ENCODE data around the gene KCNK6.
A peak's percentile ranks its signal among the peaks of the same experiment; 100 is the strongest.

KCNK6 gene

GRCh38 chr19:38308926-38309614 is 10.6 kb upstream of the KCNK6 start:
- DNase-seq (ENCODE audit: low spot score in 2 of 2) = no peak
- no peaks in the 10 kb centered on the region for H3K9me3 Mint-ChIP-seq
- H3K36me3 Mint-ChIP-seq = peaks cover 20% of the 10 kb centered on the region
- no peak for ATAC-seq
- no peak overlapping the region for H3K4me3 Mint-ChIP-seq
- H3K4me1 Mint-ChIP-seq = peaks cover 14% of the 10 kb centered on the region
- H3K27ac Mint-ChIP-seq = no peak overlapping the region

GRCh38 chr19:38309615-38310278 is 9.9 kb upstream of the KCNK6 start:
- peaks cover 20% of the 10 kb centered on the region for H3K36me3 Mint-ChIP-seq
- ATAC-seq = no peak

GRCh38 chr19:38310279-38310670 is 9.4 kb upstream of the KCNK6 start:
- ATAC-seq (no peak), DNase-seq (ENCODE audit: low spot score in 2 of 2) (no peak)
- Mint-ChIP-seq H3K9me3 (no peaks in the 10 kb centered on the region), H3K4me3 (no peak overlapping the region), H3K36me3 (peaks cover 26% of the 10 kb centered on the region), H3K4me1 (peaks cover 14% of the 10 kb centered on the region), H3K27ac (peak overlapping the region; percentile 17)

More at GRCh38 chr19:38309615-38310278, 9.9 kb upstream of the KCNK6 start:
- no peaks in the 10 kb centered on the region for H3K9me3 Mint-ChIP-seq
- DNase-seq (ENCODE audit: low spot score in 2 of 2) = no peak
- H3K4me1 Mint-ChIP-seq = peaks cover 14% of the 10 kb centered on the region
- no peak overlapping the region for H3K27ac Mint-ChIP-seq
- H3K4me3 Mint-ChIP-seq = no peak overlapping the region

GRCh38 chr19:38310986-38311385 is 8.7 kb upstream of the KCNK6 start:
- H3K4me3 Mint-ChIP-seq = no peak overlapping the region
- DNase-seq (ENCODE audit: low spot score in 2 of 2) (no peak), ATAC-seq (no peak)
- no peaks in the 10 kb centered on the region for H3K9me3 Mint-ChIP-seq
- H3K36me3 Mint-ChIP-seq = peaks cover 27% of the 10 kb centered on the region
- peaks cover 14% of the 10 kb centered on the region for H3K4me1 Mint-ChIP-seq
- H3K27ac Mint-ChIP-seq = peak overlapping the region; percentile 17

GRCh38 chr19:38315657-38316476 is 3.8 kb upstream of the KCNK6 start, which contains the start of gene YIF1B:
Gene YIF1B (minus strand): TSS chr19:38315947. CDS start chr19:38315917, 30 bp downstream.
- peaks cover 41% of the 10 kb centered on the region for H3K4me1 Mint-ChIP-seq
- DNase-seq (ENCODE audit: low spot score in 2 of 2) (peak; percentile 94 to 96), ATAC-seq (peak; percentile 93)
- no peaks in the 10 kb centered on the region for H3K9me3 Mint-ChIP-seq
- peaks cover 6% of the 10 kb centered on the region for H3K36me3 Mint-ChIP-seq
- H3K27ac Mint-ChIP-seq = peak within 1 kb of the TSS; percentile 81
- peak within 1 kb of the TSS; percentile 83 for H3K4me3 Mint-ChIP-seq

GRCh38 chr19:38316477-38317067 is 3.1 kb upstream of the KCNK6 start:
- H3K4me1 Mint-ChIP-seq = peaks cover 47% of the 10 kb centered on the region
- peaks cover 6% of the 10 kb centered on the region for H3K36me3 Mint-ChIP-seq
- H3K9me3 Mint-ChIP-seq = no peaks in the 10 kb centered on the region
- ATAC-seq = no peak
- DNase-seq (ENCODE audit: low spot score in 2 of 2) = no peak
- H3K4me3 Mint-ChIP-seq = peak overlapping the region; percentile 83
- peak overlapping the region; percentile 81 for H3K27ac Mint-ChIP-seq

- Mint-ChIP-seq H3K9me3 (no peaks in the 10 kb centered on the region), H3K36me3 (peaks cover 6% of the 10 kb centered on the region), H3K4me1 (peaks cover 53% of the 10 kb centered on the region), H3K27ac (peak overlapping the region; percentile 81), H3K4me3 (peak overlapping the region; percentile 83)
- ATAC-seq (no peak), DNase-seq (ENCODE audit: low spot score in 2 of 2) (peak in 1 of 2 donors; percentile 61)
Observed at GRCh38 chr19:38317104-38317612, 2.5 kb upstream of the KCNK6 start.

- DNase-seq (ENCODE audit: low spot score in 2 of 2) = no peak
- peak overlapping the region; percentile 89 for H3K4me3 Mint-ChIP-seq
- no peak overlapping the region for H3K27ac Mint-ChIP-seq
- peaks cover 53% of the 10 kb centered on the region for H3K4me1 Mint-ChIP-seq
- H3K9me3 Mint-ChIP-seq = no peaks in the 10 kb centered on the region
- peaks cover 6% of the 10 kb centered on the region for H3K36me3 Mint-ChIP-seq
- ATAC-seq = no peak
Observed at GRCh38 chr19:38318660-38319059, 985 bp upstream of the KCNK6 start.

- peak overlapping the region; percentile 87 for H3K27ac Mint-ChIP-seq
- no peak for ATAC-seq
- H3K36me3 Mint-ChIP-seq = peaks cover 19% of the 10 kb centered on the region
Observed at GRCh38 chr19:38320969-38321339, 1.3 kb downstream of the KCNK6 start.

GRCh38 chr19:38321646-38322196 is 2.1 kb downstream of the KCNK6 start:
- H3K4me3 Mint-ChIP-seq = peak overlapping the region; percentile 89
- H3K27ac Mint-ChIP-seq = peak overlapping the region; percentile 87
- ATAC-seq (no peak), DNase-seq (ENCODE audit: low spot score in 2 of 2) (no peak)
- H3K4me1 Mint-ChIP-seq = peaks cover 43% of the 10 kb centered on the region
- H3K9me3 Mint-ChIP-seq = no peaks in the 10 kb centered on the region
- H3K36me3 Mint-ChIP-seq = peaks cover 27% of the 10 kb centered on the region

More at GRCh38 chr19:38320969-38321339, 1.3 kb downstream of the KCNK6 start:
- no peak for DNase-seq (ENCODE audit: low spot score in 2 of 2)
- Mint-ChIP-seq H3K9me3 (no peaks in the 10 kb centered on the region), H3K4me3 (peak overlapping the region; percentile 89), H3K4me1 (peaks cover 50% of the 10 kb centered on the region)

GRCh38 chr19:38323291-38323690 is 3.6 kb downstream of the KCNK6 start:
- Mint-ChIP-seq H3K36me3 (peaks cover 39% of the 10 kb centered on the region), H3K4me3 (no peak overlapping the region), H3K4me1 (peaks cover 39% of the 10 kb centered on the region), H3K27ac (no peak overlapping the region), H3K9me3 (no peaks in the 10 kb centered on the region)
- no peak for ATAC-seq
- DNase-seq (ENCODE audit: low spot score in 2 of 2) = no peak

GRCh38 chr19:38324431-38324830 is 4.8 kb downstream of the KCNK6 start:
- H3K9me3 Mint-ChIP-seq = no peaks in the 10 kb centered on the region
- ATAC-seq = no peak
- peaks cover 50% of the 10 kb centered on the region for H3K36me3 Mint-ChIP-seq
- no peak for DNase-seq (ENCODE audit: low spot score in 2 of 2)
- no peak overlapping the region for H3K27ac Mint-ChIP-seq
- no peak overlapping the region for H3K4me3 Mint-ChIP-seq
- peaks cover 30% of the 10 kb centered on the region for H3K4me1 Mint-ChIP-seq

- DNase-seq (ENCODE audit: low spot score in 2 of 2) = no peak
- H3K4me1 Mint-ChIP-seq = peaks cover 14% of the 10 kb centered on the region
- no peak overlapping the region for H3K27ac Mint-ChIP-seq
- no peaks in the 10 kb centered on the region for H3K9me3 Mint-ChIP-seq
- peaks cover 52% of the 10 kb centered on the region for H3K36me3 Mint-ChIP-seq
- H3K4me3 Mint-ChIP-seq = no peak overlapping the region
- no peak for ATAC-seq
Observed at GRCh38 chr19:38326591-38326990, 6.9 kb downstream of the KCNK6 start.

- Mint-ChIP-seq H3K4me1 (peaks cover 6% of the 10 kb centered on the region), H3K36me3 (peaks cover 46% of the 10 kb centered on the region), H3K4me3 (no peak overlapping the region), H3K9me3 (no peaks in the 10 kb centered on the region), H3K27ac (peak overlapping the region; percentile 73)
- no peak for ATAC-seq
- no peak for DNase-seq (ENCODE audit: low spot score in 2 of 2)
Observed at GRCh38 chr19:38329651-38330050, 10.0 kb downstream of the KCNK6 start.

GRCh38 chr19:38331728-38332127 is 12.1 kb downstream of the KCNK6 start:
- ATAC-seq = no peak
- no peak overlapping the region for H3K27ac Mint-ChIP-seq

More at GRCh38 chr19:38331728-38332127, 12.1 kb downstream of the KCNK6 start:
- Mint-ChIP-seq H3K4me1 (peaks cover 14% of the 10 kb centered on the region), H3K4me3 (no peak overlapping the region), H3K36me3 (peaks cover 36% of the 10 kb centered on the region), H3K9me3 (no peaks in the 10 kb centered on the region)
- DNase-seq (ENCODE audit: low spot score in 2 of 2) = no peak
